ENCODE measurements around the gene ATP2B2.

ATP2B2 gene

DNA sequence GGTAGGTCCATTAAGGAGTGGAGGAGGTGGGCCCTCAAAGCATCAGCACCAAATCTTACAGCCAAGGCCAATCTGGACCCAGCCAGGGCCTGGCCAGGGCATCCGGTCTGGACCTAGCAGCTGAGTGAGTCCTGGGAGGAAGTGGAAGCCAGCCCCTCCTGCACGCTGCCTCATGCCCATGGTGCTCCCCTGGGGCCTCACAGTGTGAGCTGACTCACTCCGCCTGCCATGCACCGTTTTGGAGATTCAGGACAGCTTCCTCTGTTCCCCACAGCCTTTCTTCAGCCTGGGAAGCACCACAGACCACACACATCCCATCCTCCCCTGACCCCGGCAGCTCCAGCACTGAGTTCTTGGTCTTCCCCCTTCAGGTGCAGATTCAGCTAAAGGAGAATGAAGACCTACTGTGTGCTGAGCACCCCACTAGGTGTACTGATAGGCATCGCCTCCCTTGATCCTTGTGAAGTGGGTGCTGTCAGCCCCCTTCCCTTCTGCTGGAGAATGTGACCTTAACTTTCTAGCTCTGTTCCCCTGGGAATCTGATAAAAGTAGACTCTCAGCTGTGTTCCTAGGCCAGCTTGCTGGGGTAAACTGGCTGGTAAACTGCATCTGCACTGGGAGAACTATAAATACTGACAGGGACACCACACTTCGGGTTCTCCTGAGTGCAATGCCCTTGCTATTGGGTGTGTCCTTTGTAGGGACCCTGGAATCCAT is 147.6 kb downstream of the ATP2B2 start:
- Histone ChIP-seq H3K27me3 (ENCODE audit: insufficient read depth, low read length) (no peaks in the 10 kb centered on the region), H3K9ac (ENCODE audit: low read depth, low read length) (no peak overlapping the region), H3K27ac (ENCODE audit: low read length) (no peak overlapping the region), H3K4me1 (ENCODE audit: insufficient read depth, low read length) (no peaks in the 10 kb centered on the region), H3K36me3 (ENCODE audit: insufficient read depth, low read depth, low read length) (no peaks in the 10 kb centered on the region), H3K9me3 (ENCODE audit: insufficient read depth, low read depth, low read length) (no peaks in the 10 kb centered on the region), H3K4me3 (ENCODE audit: low read length) (no peak overlapping the region)

DNA sequence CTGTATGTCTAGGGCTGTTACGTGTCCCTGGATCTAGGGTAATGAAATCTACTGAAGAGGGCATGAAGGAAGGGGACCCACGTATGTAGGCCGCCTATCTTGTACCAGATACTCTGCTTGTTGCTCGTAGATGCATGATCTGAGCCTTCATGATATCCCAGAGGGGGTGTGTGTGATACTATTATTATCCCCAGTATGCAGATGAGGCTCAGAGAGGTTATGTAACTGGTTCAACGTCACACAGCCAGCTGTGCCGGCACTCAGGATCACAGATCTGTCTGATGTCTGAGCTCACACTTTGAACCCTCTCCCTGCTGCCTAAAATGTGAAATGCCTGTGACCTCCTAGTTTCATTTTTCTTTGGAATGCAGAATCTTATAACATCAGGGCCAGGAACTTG is 148.3 kb downstream of the ATP2B2 start:
- no peak overlapping the region for H3K27ac ChIP-seq (ENCODE audit: low read length)
- H3K9me3 ChIP-seq (ENCODE audit: insufficient read depth, low read depth, low read length) = no peaks in the 10 kb centered on the region
- no peaks in the 10 kb centered on the region for H3K36me3 ChIP-seq (ENCODE audit: insufficient read depth, low read depth, low read length)
- H3K9ac ChIP-seq (ENCODE audit: low read depth, low read length) = no peak overlapping the region
- no peak overlapping the region for H3K4me3 ChIP-seq (ENCODE audit: low read length)
- no peaks in the 10 kb centered on the region for H3K4me1 ChIP-seq (ENCODE audit: insufficient read depth, low read length)
- H3K27me3 ChIP-seq (ENCODE audit: insufficient read depth, low read length) = no peaks in the 10 kb centered on the region

DNA sequence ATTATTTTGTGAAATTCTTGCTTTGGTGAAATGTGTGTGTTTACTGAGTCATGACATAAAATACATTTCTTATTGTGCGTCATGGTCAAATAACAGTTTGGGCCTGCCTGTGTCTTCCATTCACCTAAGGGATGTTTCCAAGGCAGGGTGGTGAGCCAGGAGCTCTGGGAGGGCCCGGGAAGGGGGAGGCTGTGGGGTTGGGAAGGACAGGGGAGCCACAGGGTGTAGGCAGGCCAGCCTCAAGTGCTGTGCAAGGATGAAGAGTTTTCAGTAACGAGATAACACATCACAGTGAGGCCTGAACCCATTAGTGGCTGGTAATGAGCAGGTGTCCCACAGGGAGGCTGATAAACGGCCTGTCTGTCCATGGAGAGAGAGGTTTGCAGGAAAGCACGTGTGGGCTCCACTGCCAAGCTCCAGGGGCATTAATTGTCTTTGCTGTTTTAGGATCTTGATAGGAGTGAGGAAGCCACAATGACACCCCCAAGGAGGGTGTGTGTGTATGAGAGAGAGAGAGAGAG is 148.9 kb downstream of the ATP2B2 start:
- H3K4me3 ChIP-seq (ENCODE audit: low read length) = no peak overlapping the region
- no peaks in the 10 kb centered on the region for H3K36me3 ChIP-seq (ENCODE audit: insufficient read depth, low read depth, low read length)
- no peak overlapping the region for H3K27ac ChIP-seq (ENCODE audit: low read length)
- H3K4me1 ChIP-seq (ENCODE audit: insufficient read depth, low read length) = no peaks in the 10 kb centered on the region
- H3K27me3 ChIP-seq (ENCODE audit: insufficient read depth, low read length) = no peaks in the 10 kb centered on the region
- H3K9me3 ChIP-seq (ENCODE audit: insufficient read depth, low read depth, low read length) = no peaks in the 10 kb centered on the region
- H3K9ac ChIP-seq (ENCODE audit: low read depth, low read length) = no peak overlapping the region

DNA sequence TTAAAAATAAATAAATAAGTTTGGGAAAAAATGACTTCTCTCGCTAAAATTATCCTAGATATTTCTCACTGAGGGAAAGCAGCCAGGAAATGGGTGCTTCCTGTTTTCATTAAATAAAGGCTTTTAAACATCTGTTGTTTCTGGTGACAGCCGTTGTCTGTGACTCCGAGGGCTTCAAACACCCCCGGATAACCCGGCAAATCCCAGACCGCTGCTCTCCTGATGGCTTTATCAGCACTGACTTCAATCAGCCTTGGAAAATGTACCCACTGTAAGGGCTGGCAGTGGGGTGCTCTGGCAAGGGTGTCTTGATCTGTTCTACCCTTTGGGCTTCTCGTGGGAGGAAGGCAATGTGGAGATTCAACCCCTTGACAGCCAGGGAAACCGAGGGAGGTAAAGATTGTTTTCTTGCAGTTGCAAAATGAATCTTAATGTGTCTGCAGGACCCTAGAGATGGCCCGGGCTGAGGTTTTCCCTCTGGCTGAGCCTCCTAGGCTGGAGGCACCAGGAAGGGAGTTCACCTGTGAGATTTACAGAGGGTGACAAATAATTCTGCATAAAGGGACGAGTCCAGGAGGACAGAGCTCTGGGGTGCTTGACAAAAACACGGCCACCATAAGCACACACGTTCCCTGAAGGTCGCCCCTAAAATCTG is 150.9 kb downstream of the ATP2B2 start:
- Histone ChIP-seq H3K9ac (ENCODE audit: low read depth, low read length) (no peak overlapping the region), H3K27ac (ENCODE audit: low read length) (no peak overlapping the region), H3K4me3 (ENCODE audit: low read length) (no peak overlapping the region), H3K36me3 (ENCODE audit: insufficient read depth, low read depth, low read length) (no peaks in the 10 kb centered on the region), H3K9me3 (ENCODE audit: insufficient read depth, low read depth, low read length) (no peaks in the 10 kb centered on the region), H3K4me1 (ENCODE audit: insufficient read depth, low read length) (no peaks in the 10 kb centered on the region), H3K27me3 (ENCODE audit: insufficient read depth, low read length) (no peaks in the 10 kb centered on the region)

DNA sequence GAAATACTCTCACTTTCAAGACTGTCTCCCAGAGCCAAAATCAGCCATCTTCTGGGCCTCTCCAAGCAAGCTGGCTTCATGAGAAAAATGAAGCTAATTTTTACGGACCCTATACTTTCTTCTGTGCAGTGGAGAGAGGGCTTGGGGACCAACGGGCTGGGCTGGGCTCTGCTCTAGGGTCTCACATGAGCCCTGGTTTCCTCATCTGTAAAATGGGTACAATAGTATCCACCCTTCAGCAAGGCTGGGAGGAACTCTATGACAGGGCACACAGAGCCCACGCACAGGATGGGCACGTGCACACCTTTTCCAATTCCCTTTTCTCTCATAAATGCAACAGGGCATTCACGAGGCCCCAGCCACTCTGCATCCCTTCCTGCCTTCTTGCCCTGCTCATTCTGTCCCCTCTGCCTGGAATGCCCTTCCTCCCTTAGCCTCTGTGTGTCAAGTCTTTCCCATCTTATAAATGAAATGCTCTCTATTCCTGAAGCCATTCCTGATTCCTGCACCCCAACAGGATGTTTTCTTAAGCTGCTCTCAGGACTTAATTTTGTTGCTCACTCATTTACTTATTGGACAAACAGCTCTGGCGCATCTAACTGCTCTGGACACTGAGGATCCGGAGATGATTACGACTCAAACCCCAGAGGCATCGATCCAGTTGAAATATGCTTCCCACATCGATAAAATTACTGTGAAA is 151.6 kb downstream of the ATP2B2 start:
- Histone ChIP-seq H3K36me3 (ENCODE audit: insufficient read depth, low read depth, low read length) (no peaks in the 10 kb centered on the region), H3K4me3 (ENCODE audit: low read length) (no peak overlapping the region), H3K9ac (ENCODE audit: low read depth, low read length) (no peak overlapping the region), H3K27ac (ENCODE audit: low read length) (no peak overlapping the region), H3K4me1 (ENCODE audit: insufficient read depth, low read length) (no peaks in the 10 kb centered on the region), H3K27me3 (ENCODE audit: insufficient read depth, low read length) (no peaks in the 10 kb centered on the region), H3K9me3 (ENCODE audit: insufficient read depth, low read depth, low read length) (no peaks in the 10 kb centered on the region)

DNA sequence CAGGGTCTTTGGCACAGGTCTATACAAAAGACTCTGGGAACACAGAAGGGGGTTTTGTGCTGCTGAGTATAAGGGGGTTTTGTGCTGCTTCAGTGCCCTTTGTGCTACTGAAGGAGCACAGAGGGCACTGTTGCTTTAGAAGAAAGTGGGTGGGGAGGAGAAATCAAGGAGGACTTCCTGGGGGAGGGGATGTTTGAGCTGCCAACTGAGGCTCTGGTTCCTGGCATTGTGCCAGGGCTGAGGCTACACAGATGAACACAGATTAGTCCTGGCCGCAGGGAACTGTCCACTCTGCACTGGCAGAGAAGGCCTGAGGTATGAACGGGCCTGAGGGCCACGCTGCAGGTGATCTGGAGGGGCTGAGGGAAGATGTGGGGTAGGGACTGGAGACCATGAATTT is 152.2 kb downstream of the ATP2B2 start:
- Histone ChIP-seq H3K4me1 (ENCODE audit: insufficient read depth, low read length) (no peaks in the 10 kb centered on the region), H3K4me3 (ENCODE audit: low read length) (no peak overlapping the region), H3K27me3 (ENCODE audit: insufficient read depth, low read length) (no peaks in the 10 kb centered on the region), H3K36me3 (ENCODE audit: insufficient read depth, low read depth, low read length) (no peaks in the 10 kb centered on the region), H3K27ac (ENCODE audit: low read length) (no peak overlapping the region), H3K9me3 (ENCODE audit: insufficient read depth, low read depth, low read length) (no peaks in the 10 kb centered on the region), H3K9ac (ENCODE audit: low read depth, low read length) (no peak overlapping the region)

DNA sequence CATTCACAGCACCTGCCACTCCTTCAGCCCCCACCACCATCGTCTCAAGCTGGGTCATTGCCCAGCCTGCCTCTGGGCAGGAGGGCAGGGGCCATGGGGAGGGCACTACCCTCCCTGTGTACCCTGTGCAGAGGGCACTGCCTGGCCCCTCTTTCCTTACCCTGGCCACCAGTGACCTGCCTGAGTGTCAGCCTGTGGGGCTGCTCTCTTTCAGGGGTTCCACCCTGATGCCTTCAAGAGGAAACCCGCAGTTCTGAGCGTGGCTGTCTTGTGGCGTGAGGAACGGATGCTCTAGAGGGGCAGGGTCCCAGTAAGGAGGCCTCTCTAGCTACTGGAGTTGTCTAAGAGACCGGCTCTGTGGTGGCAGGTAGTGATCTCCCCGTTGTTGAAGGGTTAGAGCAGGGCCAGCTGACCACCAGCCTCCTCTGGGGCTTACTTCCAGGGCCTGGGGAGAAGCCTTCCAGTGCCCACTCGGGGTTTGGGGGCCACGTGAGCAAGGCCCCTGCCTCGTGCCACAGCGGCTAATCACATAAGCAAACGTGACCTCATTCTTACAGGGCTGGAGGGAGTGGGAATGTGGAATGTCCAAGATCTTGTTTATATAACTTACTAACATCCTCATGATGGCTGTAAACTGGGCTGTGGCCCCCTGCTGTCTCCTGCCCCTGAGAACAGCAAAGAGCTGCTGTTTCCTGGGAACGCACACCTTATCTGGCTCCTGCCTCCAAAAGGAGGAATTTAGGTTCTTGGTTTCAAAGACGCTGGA is 153.1 kb downstream of the ATP2B2 start:
- H3K9me3 ChIP-seq (ENCODE audit: insufficient read depth, low read depth, low read length) = no peaks in the 10 kb centered on the region
- H3K4me3 ChIP-seq (ENCODE audit: low read length) = no peak overlapping the region
- no peaks in the 10 kb centered on the region for H3K36me3 ChIP-seq (ENCODE audit: insufficient read depth, low read depth, low read length)
- H3K27me3 ChIP-seq (ENCODE audit: insufficient read depth, low read length) = no peaks in the 10 kb centered on the region
- no peaks in the 10 kb centered on the region for H3K4me1 ChIP-seq (ENCODE audit: insufficient read depth, low read length)
- H3K27ac ChIP-seq (ENCODE audit: low read length) = no peak overlapping the region
- H3K9ac ChIP-seq (ENCODE audit: low read depth, low read length) = no peak overlapping the region

DNA sequence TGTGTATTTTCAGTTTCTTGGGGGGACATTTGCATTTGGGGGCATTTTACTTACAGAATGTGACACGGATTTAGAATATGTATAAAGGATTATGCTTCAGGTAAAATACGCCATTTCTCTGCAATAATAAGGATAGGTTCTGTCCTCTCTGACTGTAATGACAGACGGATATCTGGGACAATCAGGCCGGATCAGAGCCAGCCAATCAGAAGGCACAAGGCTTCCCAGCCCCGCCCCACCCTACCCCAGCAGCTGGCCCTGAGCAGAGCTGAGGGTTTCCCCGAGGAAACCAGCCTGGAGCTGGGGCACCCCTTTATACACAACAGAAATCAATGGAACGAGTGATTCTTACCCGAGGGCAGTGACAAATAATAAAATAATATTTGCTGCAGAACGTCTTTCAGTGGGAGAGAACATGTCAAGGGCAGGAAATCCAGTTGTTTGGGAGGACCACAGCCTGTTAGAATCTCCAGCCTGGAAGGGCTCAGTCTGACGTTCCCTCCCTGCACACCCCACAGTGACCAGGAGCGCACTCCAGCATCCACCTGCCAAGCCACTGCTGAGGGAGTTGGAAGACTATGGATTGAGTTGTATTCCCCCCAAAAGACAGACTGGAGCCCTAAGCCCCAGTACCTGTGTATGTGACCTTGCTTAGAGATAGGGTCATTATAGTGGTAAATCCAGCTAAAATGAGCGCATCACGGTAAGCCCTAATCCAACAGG is 154.2 kb downstream of the ATP2B2 start:
- Histone ChIP-seq H3K9me3 (ENCODE audit: insufficient read depth, low read depth, low read length) (no peaks in the 10 kb centered on the region), H3K27me3 (ENCODE audit: insufficient read depth, low read length) (no peaks in the 10 kb centered on the region), H3K36me3 (ENCODE audit: insufficient read depth, low read depth, low read length) (no peaks in the 10 kb centered on the region), H3K27ac (ENCODE audit: low read length) (no peak overlapping the region), H3K4me1 (ENCODE audit: insufficient read depth, low read length) (no peaks in the 10 kb centered on the region), H3K9ac (ENCODE audit: low read depth, low read length) (no peak overlapping the region), H3K4me3 (ENCODE audit: low read length) (no peak overlapping the region)

DNA sequence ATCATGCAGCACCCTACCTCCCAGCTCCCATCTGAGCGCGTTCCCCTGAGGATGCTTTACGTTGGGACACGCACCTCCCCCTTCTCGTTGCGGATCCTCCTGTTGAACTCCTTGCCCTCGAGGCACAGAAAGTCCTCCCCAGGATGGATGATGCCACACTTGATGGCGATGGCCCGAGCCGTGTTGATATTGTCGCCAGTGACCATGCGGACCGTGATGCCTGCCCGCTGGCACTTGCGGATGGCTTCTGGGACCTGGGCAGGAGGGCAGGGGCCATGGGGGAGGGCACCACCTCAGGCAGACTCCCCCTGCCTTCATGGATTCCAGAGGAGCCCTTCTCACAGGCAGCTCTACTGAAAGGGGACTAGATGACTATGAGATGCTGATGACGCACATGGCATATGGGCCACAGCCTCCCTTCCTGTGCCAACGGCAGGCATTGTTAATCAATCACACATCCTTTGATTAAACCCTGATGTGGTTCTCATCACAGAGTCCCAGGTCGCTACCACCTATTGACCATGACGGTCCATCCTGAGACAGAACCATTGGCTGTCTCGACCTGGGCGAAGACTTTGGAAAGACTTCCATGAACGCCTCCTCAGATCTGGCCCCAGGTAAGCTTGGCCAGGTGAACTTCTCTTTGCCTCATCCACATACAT is 154.9 kb downstream of the ATP2B2 start:
- Histone ChIP-seq H3K4me1 (ENCODE audit: insufficient read depth, low read length) (no peaks in the 10 kb centered on the region), H3K4me3 (ENCODE audit: low read length) (no peak overlapping the region)

DNA sequence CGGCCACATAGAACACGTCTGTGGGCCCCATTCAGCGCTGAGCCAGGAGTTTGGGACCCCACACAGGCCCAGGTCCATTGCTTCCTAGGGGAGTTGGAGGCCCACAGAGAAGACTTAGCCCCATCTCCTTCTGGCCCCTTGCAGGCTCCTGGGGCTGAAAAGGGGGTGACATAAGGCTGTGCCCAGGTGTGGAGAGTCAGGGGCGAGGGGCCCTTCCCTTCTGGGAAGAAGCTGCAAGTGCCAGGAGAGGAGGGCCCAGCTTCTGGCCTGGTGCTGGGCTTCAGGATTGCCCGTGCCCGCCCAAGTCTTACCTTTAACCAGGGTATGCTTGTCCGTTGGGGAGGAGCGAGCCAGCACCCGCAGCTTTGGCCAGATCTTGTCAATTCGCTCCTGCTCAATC is 155.6 kb downstream of the ATP2B2 start:
- Histone ChIP-seq H3K36me3 (ENCODE audit: insufficient read depth, low read depth, low read length) (no peaks in the 10 kb centered on the region), H3K27ac (ENCODE audit: low read length) (no peak overlapping the region), H3K27me3 (ENCODE audit: insufficient read depth, low read length) (no peaks in the 10 kb centered on the region), H3K9ac (ENCODE audit: low read depth, low read length) (no peak overlapping the region), H3K9me3 (ENCODE audit: insufficient read depth, low read depth, low read length) (no peaks in the 10 kb centered on the region), H3K4me3 (ENCODE audit: low read length) (no peak overlapping the region), H3K4me1 (ENCODE audit: insufficient read depth, low read length) (no peaks in the 10 kb centered on the region)

More for the DNA sequence above, 154.9 kb downstream of the ATP2B2 start:
- Histone ChIP-seq H3K9ac (ENCODE audit: low read depth, low read length) (no peak overlapping the region), H3K27me3 (ENCODE audit: insufficient read depth, low read length) (no peaks in the 10 kb centered on the region), H3K27ac (ENCODE audit: low read length) (no peak overlapping the region), H3K36me3 (ENCODE audit: insufficient read depth, low read depth, low read length) (no peaks in the 10 kb centered on the region), H3K9me3 (ENCODE audit: insufficient read depth, low read depth, low read length) (no peaks in the 10 kb centered on the region)

DNA sequence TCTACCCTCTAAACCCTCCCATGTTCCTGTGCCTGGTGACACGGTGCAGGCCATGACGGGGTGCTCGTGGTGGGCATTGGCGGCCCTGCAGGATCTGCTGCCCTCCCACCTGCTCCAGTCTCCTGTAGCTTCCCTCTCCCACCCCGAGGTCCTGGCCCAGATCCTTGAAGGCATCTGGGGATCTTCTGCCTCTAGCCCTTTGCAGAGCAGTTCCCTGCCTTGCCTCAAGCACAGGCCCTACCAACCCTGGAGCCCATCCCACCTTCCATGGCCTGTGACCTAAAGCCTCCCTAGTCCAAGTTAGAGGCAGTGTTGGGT is 157.0 kb downstream of the ATP2B2 start:
- Histone ChIP-seq H3K9ac (ENCODE audit: low read depth, low read length) (no peak overlapping the region), H3K4me1 (ENCODE audit: insufficient read depth, low read length) (no peaks in the 10 kb centered on the region), H3K27me3 (ENCODE audit: insufficient read depth, low read length) (no peaks in the 10 kb centered on the region), H3K9me3 (ENCODE audit: insufficient read depth, low read depth, low read length) (no peaks in the 10 kb centered on the region), H3K27ac (ENCODE audit: low read length) (no peak overlapping the region), H3K4me3 (ENCODE audit: low read length) (no peak overlapping the region), H3K36me3 (ENCODE audit: insufficient read depth, low read depth, low read length) (no peaks in the 10 kb centered on the region)
